HG03558 (cell line): ENCODE measurements around the gene TGFB1I1.
"Not testable (repeated sequence)": the region's sequence is repeated elsewhere in the genome, so short reads cannot be mapped to it uniquely, and the experiment has no call there.

Source experiments
- ATAC-seq: cut with Tn5 transposase; IDR thresholded peaks from one replicate; pipeline ENCODE4 v1.9.1; 2021; ENCODE audit warnings: moderate number of reproducible peaks; ENCODE audit not compliant: unreplicated experiment; ENCODE audit errors: extremely low read depth

Gene TGFB1I1

GRCh38 chr16:31485571-31485970, 13.6 kb downstream of the TGFB1I1 start:
- no peak for ATAC-seq

- no peak for ATAC-seq
Observed at GRCh38 chr16:31486045-31486444, 14.1 kb downstream of the TGFB1I1 start.

GRCh38 chr16:31487071-31487719, 15.2 kb downstream of the TGFB1I1 start:
- no peak for ATAC-seq

GRCh38 chr16:31487720-31488467, 15.9 kb downstream of the TGFB1I1 start:
- peak; percentile 81 for ATAC-seq

GRCh38 chr16:31488468-31489297, 16.7 kb downstream of the TGFB1I1 start:
- ATAC-seq, result no peak

- ATAC-seq, result no peak
Observed at GRCh38 chr16:31489298-31489564, 17.3 kb downstream of the TGFB1I1 start.

- ATAC-seq, result no peak
Observed at GRCh38 chr16:31489616-31490584, 17.9 kb downstream of the TGFB1I1 start.

GRCh38 chr16:31491778-31492418, 19.9 kb downstream of the TGFB1I1 start:
- no peak for ATAC-seq

- ATAC-seq, result no peak
Observed at GRCh38 chr16:31493506-31494125, 21.7 kb downstream of the TGFB1I1 start.

- ATAC-seq, result no peak
Observed at GRCh38 chr16:31496670-31497069, 24.7 kb downstream of the TGFB1I1 start.

GRCh38 chr16:31498493-31498892, 26.5 kb downstream of the TGFB1I1 start:
- ATAC-seq, result no peak

GRCh38 chr16:31499928-31500327, 28.0 kb downstream of the TGFB1I1 start:
- ATAC-seq, result no peak

- no peak for ATAC-seq
Observed at GRCh38 chr16:31501226-31501965, 29.4 kb downstream of the TGFB1I1 start.

GRCh38 chr16:31501966-31502348, 30.0 kb downstream of the TGFB1I1 start:
- ATAC-seq, result no peak

- ATAC-seq, result no peak
Observed at GRCh38 chr16:31502981-31503380, 31.0 kb downstream of the TGFB1I1 start.

- not testable (repeated sequence) for ATAC-seq
Observed at GRCh38 chr16:31503555-31503954, 31.6 kb downstream of the TGFB1I1 start.

- ATAC-seq, result no peak
Observed at GRCh38 chr16:31504159-31504558, 32.2 kb downstream of the TGFB1I1 start.

GRCh38 chr16:31505483-31505882, 33.5 kb downstream of the TGFB1I1 start:
- ATAC-seq, result peak; percentile 37

GRCh38 chr16:31507617-31507928, 35.6 kb downstream of the TGFB1I1 start:
- no peak for ATAC-seq
